Measurements from ENCODE around the gene MGMT.

Gene MGMT

DNA sequence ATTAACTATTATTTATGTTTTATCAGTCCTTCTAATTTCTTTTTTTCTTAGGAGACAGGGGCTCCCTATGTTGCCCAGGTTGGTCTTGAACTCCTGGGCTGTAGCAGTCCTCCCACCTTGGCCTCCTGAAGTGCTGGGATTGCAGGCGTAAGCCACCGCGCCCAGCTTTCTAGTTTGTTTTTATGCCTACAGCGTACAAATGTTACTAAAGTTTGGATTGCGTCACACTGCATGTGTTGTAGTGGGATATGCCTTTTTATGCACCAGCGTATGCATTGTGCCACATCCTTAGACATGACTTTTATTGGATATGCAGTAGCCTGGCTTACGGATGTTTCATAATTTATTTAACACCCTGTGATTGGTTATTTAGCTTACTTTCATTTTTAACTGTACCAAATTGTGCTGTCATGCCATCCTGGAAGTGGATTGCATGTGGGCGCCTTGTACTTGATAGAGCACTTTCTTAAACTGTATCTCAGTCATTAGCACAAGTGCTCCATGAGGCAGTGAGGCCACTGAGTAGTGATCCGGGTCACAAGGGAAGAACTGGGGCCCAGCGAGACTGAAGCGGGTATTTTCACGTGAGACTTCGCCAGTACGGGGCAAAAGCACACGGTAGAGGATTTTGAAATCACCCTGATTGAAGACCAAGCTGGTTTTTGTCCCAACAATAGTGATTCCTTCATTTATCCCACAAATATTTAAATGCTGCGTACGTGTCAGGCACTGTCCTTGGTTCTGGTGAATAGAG, 165.0 kb downstream of the MGMT start:
- no peak overlapping the region for H3K4me3 ChIP-seq (ENCODE audit: low read depth, low read length)
- DNase-seq (ENCODE audit: low read depth): no peak
- TF ChIP-seq, protein P1, sequence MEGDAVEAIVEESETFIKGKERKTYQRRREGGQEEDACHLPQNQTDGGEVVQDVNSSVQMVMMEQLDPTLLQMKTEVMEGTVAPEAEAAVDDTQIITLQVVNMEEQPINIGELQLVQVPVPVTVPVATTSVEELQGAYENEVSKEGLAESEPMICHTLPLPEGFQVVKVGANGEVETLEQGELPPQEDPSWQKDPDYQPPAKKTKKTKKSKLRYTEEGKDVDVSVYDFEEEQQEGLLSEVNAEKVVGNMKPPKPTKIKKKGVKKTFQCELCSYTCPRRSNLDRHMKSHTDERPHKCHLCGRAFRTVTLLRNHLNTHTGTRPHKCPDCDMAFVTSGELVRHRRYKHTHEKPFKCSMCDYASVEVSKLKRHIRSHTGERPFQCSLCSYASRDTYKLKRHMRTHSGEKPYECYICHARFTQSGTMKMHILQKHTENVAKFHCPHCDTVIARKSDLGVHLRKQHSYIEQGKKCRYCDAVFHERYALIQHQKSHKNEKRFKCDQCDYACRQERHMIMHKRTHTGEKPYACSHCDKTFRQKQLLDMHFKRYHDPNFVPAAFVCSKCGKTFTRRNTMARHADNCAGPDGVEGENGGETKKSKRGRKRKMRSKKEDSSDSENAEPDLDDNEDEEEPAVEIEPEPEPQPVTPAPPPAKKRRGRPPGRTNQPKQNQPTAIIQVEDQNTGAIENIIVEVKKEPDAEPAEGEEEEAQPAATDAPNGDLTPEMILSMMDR (IDR thresholded peaks at IDR 0.05; ENCODE audit: control insufficient read depth, extremely low read depth, insufficient read depth): no peak

DNA sequence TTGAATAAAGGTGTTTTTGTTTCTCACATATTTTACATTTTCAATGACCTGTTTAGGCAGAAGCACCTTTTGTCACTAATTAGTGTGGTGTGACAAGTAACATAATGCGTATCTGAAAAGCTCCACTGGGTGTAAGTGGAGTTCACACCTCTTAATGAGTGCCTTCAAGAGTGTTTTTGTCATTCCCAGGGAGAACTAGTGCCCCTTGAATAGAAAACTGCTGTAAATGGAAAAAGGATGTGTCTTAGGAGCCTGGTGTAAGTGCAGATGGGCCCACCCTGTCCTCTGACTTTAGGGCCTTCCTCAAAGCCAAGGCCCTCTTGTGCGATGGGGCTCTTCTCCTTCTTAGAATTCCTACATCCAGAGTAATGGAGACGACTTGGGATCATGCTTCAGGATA, 170.0 kb downstream of the MGMT start:
- no peak overlapping the region for H3K4me3 ChIP-seq (ENCODE audit: low read depth, low read length)
- no peak for DNase-seq (ENCODE audit: low read depth)
- TF ChIP-seq, protein P1 (IDR thresholded peaks at IDR 0.05; ENCODE audit: control insufficient read depth, extremely low read depth, insufficient read depth): no peak

GRCh38 chr10:129637846-129638245, 170.8 kb downstream of the MGMT start:
- TF ChIP-seq, protein P1 (IDR thresholded peaks at IDR 0.05; ENCODE audit: control insufficient read depth, extremely low read depth, insufficient read depth): no peak
- DNase-seq (ENCODE audit: low read depth): no peak
- H3K4me3 ChIP-seq (ENCODE audit: low read depth, low read length): no peak overlapping the region

DNA sequence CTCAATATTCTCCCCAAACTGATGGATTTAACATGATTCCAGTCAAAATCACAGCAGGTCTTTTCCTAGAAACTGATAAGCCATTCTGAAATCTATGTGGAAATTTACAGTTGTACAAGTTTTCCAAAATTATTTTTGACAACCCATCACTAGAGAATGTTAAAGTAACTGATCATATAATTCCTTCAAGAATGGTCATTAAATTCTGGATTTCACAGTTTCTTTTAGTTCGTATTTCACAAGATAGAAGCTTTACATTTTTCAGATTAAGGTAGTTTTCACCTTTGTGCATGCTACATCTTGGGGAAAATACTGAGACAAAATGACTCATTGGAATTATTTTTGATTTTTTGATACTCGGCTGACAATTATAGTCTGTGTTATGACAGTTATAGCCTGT, 174.3 kb downstream of the MGMT start:
- TF ChIP-seq, protein P1 (IDR thresholded peaks at IDR 0.05; ENCODE audit: control insufficient read depth, extremely low read depth, insufficient read depth): no peak
- no peak overlapping the region for H3K4me3 ChIP-seq (ENCODE audit: low read depth, low read length)
- DNase-seq (ENCODE audit: low read depth): no peak

- no peak for DNase-seq (ENCODE audit: low read depth)
- TF ChIP-seq, protein P1 (IDR thresholded peaks at IDR 0.05; ENCODE audit: control insufficient read depth, extremely low read depth, insufficient read depth): no peak
- no peak overlapping the region for H3K4me3 ChIP-seq (ENCODE audit: low read depth, low read length)
Measured at GRCh38 chr10:129641982-129642381, 174.9 kb downstream of the MGMT start.

DNA sequence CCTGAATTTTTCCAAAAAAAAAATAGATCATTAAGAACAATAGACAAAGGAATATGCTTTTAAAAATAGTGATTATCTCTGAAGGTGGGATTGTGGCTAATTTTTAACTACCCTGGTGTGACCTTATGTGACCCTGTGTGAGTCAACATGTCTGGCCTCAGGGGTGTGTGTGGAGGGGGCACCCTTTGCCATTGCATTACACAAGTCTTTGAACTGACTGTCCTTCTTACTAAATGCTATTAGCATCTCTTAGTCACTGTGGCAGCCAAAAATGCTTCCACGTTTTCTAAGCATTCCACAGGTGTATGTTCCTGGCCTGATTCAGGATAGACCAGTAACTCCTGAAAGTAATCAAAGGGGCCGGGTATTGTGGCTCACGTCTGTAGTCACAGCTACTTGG, 175.4 kb downstream of the MGMT start:
- DNase-seq (ENCODE audit: low read depth): no peak
- TF ChIP-seq, protein P1 (IDR thresholded peaks at IDR 0.05; ENCODE audit: control insufficient read depth, extremely low read depth, insufficient read depth): no peak
- no peak overlapping the region for H3K4me3 ChIP-seq (ENCODE audit: low read depth, low read length)

DNA sequence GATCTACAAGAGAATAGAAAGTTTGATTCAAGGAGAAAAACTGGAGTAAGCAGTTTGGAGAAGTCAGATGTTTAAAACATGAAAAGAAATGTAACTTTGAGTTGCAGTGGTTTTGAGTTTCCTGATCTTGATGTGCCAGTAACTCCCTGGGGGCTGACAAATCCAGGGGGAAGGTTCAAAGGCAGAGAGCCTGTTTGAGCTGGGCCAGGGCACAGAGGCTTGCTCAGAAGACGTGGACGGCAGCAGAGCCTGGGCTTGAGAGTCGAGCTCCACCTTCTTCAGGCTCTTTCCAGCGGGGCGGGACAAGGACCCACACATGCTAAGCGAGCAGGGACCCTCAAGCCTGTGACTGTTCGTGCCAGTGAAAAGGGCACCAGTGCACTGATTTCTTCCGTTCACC, 176.2 kb downstream of the MGMT start:
- no peak for DNase-seq (ENCODE audit: low read depth)
- H3K4me3 ChIP-seq (ENCODE audit: low read depth, low read length): no peak overlapping the region
- TF ChIP-seq, protein P1 (IDR thresholded peaks at IDR 0.05; ENCODE audit: control insufficient read depth, extremely low read depth, insufficient read depth): no peak
